Panc1 (cell line): ENCODE results near the gene CALD1. TPM values are rescaled to one million over a fixed set of nuclear protein-coding genes. Genes with fewer than 3 reads are reported as not detected.

Experiments used
- ATAC-seq: fragments of 200-7000 bp; cut with Tn5 transposase; 2 replicates; pipeline ENCODE4 v1.9.1; 2020; ENCODE audit warnings: mild to moderate bottlenecking, moderate library complexity
- BruUV-seq: library from RNA; stranded (reverse); fragments of 400-500 nt; replicated peaks from 2 replicates; lab custom pipeline; 2021; lab: Mats Ljungman, UMichigan
- CTCF ChIA-PET: fragments of 300-600 bp; sonication (Branson Sonifier 250); formaldehyde crosslinking; loops from one replicate; lab custom pipeline; 2022; ENCODE audit warnings: antibody characterized with exemption; lab: Charles Lee
- POLR2A ChIA-PET: fragments of 300-600 bp; sonication (Branson Sonifier 250); formaldehyde crosslinking; loops from one replicate; lab custom pipeline; 2022; ENCODE audit warnings: antibody characterized with exemption; lab: Charles Lee
- DNase-seq: peaks from one replicate; pipeline ENCODE4 v3.0.0-alpha.2; 2010; ENCODE audit warnings: low read depth, low spot score
- H3K27ac ChIP-seq: 2 replicates; pipeline ENCODE4 v1.5.1; 2011; ENCODE audit warnings: mild to moderate bottlenecking, low read length, inconsistent platforms
- H3K27me3 ChIP-seq: fragments of 200-500 bp; sonication (Bioruptor generic); 2 replicates; pipeline ENCODE4 v1.6.0; 2014; ENCODE audit warnings: low read length, inconsistent platforms; ENCODE audit not compliant: control insufficient read depth, insufficient read depth
- H3K36me3 ChIP-seq: fragments of 200-500 bp; sonication (Bioruptor generic); 2 replicates; pipeline ENCODE4 v1.5.1; 2014; ENCODE audit warnings: inconsistent platforms, mild to moderate bottlenecking, low read length, moderate library complexity; ENCODE audit not compliant: control insufficient read depth, insufficient read depth
- H3K4me1 ChIP-seq: 2 replicates; pipeline ENCODE4 v1.5.1; 2011; ENCODE audit warnings: inconsistent platforms, mild to moderate bottlenecking, low read length, moderate library complexity; ENCODE audit not compliant: control insufficient read depth, insufficient read depth
- H3K4me3 ChIP-seq, 2 experiments: 2 replicates each; pipeline ENCODE4 v1.5.1; 2011 to 2012; ENCODE audit warnings: low read depth in 2 of 2, low read length in 2 of 2, mild to moderate bottlenecking in 2 of 2, inconsistent platforms in 1 of 2, moderate library complexity in 1 of 2
- H3K9me3 ChIP-seq: fragments of 200-500 bp; sonication (Bioruptor generic); 2 replicates; pipeline ENCODE4 v1.5.1; 2014; ENCODE audit warnings: low read depth, mild to moderate bottlenecking, inconsistent platforms, low read length, moderate library complexity; ENCODE audit not compliant: control insufficient read depth, insufficient read depth
- POLR2AphosphoS5 ChIP-seq: IDR thresholded peaks from 2 replicates; pipeline ENCODE4 v1.6.1; 2012; ENCODE audit warnings: mild to moderate bottlenecking, low read depth, low read length, moderate library complexity
- SIN3A ChIP-seq: IDR thresholded peaks from 2 replicates; pipeline ENCODE4 v1.6.1; 2012; ENCODE audit warnings: low read depth, mild to moderate bottlenecking, low read length, moderate library complexity, borderline replicate concordance; ENCODE audit not compliant: insufficient read depth
- TCF7L2 ChIP-seq: IDR thresholded peaks from 2 replicates; pipeline ENCODE4 v1.6.1; 2011; ENCODE audit warnings: mild to moderate bottlenecking, low read depth, low read length, inconsistent platforms
- in situ Hi-C: cut with HindIII; loops from 2 replicates; pipeline ENCODE4 v1.10.0; 2016; ENCODE audit warnings: low sequenced_read_pairs, low pct_unique_long_range_greater_than_20kb
- intact Hi-C: fragments of 100-400 bp; cut with micrococcal nuclease; formaldehyde crosslinking; loops from one replicate; pipeline ENCODE4 v1.10.0; 2022; ENCODE audit not compliant: unreplicated experiment
- total RNA-seq: library from RNA; stranded (reverse); gene quantifications from one replicate; pipeline ENCODE4 v1.2.1, GENCODE V29; 2021; ENCODE audit not compliant: unreplicated experiment
- TF ChIP-seq, protein P1 (sequence below), 2 experiments: IDR thresholded peaks; 2 replicates each; pipeline ENCODE4 v1.6.1; 2011 to 2012; ENCODE audit warnings: low read depth in 2 of 2, control low read depth in 1 of 2, low read length in 1 of 2, mild to moderate bottlenecking in 1 of 2, moderate library complexity in 1 of 2; ENCODE audit not compliant: insufficient read depth in 1 of 2
- TF ChIP-seq, protein P2 (sequence below): fragments of 450-650 bp; IDR thresholded peaks from 2 replicates; pipeline ENCODE4 v1.5.1; 2017; ENCODE audit warnings: mild to moderate bottlenecking

Gene CALD1
- total RNA-seq, 1 experiment from 2014 or later = 9.2 TPM

DNA sequence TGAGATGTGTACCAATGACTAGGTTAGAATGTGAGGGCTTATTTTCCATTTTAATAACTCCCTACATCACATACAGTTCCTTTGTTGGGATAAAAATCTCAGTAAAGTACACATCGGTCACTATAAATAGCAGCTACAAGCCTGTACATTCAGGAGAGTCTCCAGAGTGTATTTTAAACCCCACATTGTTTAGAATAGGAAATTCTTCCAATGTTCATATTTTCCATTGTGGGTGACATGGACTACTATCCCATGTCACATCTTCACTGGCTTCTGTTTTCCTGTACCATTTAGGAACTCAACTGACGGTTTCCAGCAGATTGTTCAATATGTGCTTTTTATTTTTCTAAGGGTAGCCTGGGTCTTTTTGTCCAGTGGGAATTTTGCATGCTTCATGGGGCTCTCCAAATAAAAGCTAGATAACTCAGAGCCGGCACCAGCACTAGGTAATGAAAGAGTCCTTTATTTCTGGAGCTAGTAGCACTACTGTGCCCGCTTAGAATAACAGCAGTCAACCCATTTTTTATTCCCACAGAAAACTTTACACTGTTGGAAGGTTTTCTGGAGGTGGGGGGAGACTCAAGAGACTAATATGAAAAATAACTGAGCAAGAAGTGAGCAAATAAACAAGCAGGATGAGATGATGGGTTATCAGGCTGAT lies 100.5 kb downstream of the CALD1 start:
- POLR2A ChIA-PET = no interaction called here
- no peak overlapping the region for H3K27ac ChIP-seq
- no peaks in the 10 kb centered on the region for H3K9me3 ChIP-seq
- no peaks in the 10 kb centered on the region for H3K4me1 ChIP-seq
- BruUV-seq = no TSS peak
- DNase-seq (no peak), ATAC-seq (no peak)
- CTCF ChIA-PET = no interaction called here
- intact Hi-C loops = no loop called here
- in situ Hi-C loops = no loop called here
- H3K4me3 ChIP-seq = no peak overlapping the region
- H3K36me3 ChIP-seq = no peaks in the 10 kb centered on the region
- TF ChIP-seq, protein P1, sequence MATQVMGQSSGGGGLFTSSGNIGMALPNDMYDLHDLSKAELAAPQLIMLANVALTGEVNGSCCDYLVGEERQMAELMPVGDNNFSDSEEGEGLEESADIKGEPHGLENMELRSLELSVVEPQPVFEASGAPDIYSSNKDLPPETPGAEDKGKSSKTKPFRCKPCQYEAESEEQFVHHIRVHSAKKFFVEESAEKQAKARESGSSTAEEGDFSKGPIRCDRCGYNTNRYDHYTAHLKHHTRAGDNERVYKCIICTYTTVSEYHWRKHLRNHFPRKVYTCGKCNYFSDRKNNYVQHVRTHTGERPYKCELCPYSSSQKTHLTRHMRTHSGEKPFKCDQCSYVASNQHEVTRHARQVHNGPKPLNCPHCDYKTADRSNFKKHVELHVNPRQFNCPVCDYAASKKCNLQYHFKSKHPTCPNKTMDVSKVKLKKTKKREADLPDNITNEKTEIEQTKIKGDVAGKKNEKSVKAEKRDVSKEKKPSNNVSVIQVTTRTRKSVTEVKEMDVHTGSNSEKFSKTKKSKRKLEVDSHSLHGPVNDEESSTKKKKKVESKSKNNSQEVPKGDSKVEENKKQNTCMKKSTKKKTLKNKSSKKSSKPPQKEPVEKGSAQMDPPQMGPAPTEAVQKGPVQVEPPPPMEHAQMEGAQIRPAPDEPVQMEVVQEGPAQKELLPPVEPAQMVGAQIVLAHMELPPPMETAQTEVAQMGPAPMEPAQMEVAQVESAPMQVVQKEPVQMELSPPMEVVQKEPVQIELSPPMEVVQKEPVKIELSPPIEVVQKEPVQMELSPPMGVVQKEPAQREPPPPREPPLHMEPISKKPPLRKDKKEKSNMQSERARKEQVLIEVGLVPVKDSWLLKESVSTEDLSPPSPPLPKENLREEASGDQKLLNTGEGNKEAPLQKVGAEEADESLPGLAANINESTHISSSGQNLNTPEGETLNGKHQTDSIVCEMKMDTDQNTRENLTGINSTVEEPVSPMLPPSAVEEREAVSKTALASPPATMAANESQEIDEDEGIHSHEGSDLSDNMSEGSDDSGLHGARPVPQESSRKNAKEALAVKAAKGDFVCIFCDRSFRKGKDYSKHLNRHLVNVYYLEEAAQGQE (IDR thresholded peaks at IDR 0.05; ENCODE audit: insufficient read depth in 1 of 2, low read depth in 2 of 2, low read length in 1 of 2) = no peak
- TF ChIP-seq SIN3A (no peak), POLR2AphosphoS5 (no peak), TCF7L2 (no peak)
- TF ChIP-seq, protein P2, sequence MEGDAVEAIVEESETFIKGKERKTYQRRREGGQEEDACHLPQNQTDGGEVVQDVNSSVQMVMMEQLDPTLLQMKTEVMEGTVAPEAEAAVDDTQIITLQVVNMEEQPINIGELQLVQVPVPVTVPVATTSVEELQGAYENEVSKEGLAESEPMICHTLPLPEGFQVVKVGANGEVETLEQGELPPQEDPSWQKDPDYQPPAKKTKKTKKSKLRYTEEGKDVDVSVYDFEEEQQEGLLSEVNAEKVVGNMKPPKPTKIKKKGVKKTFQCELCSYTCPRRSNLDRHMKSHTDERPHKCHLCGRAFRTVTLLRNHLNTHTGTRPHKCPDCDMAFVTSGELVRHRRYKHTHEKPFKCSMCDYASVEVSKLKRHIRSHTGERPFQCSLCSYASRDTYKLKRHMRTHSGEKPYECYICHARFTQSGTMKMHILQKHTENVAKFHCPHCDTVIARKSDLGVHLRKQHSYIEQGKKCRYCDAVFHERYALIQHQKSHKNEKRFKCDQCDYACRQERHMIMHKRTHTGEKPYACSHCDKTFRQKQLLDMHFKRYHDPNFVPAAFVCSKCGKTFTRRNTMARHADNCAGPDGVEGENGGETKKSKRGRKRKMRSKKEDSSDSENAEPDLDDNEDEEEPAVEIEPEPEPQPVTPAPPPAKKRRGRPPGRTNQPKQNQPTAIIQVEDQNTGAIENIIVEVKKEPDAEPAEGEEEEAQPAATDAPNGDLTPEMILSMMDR = no peak
- H3K27me3 ChIP-seq = no peaks in the 10 kb centered on the region

DNA sequence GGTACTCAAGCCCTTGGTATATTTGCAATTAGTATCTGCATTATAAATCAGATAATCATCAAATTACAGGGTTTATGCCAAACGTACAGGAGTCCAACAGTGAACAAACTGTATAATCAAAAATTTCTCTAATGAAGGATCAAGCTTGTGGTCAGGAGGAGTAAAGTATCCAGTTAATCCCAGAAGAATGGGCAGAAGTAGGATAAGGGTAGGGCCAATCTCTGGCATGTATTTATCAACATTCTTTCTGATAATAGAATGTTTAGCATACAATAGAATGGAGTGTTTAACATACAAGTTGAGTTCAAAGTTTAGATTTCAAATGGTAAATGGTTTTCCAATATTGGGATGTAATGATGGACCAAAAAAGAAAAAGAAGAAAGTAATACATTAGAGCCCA lies 103.0 kb downstream of the CALD1 start:
- Histone ChIP-seq H3K9me3 (no peaks in the 10 kb centered on the region), H3K36me3 (no peaks in the 10 kb centered on the region), H3K4me3 (no peak overlapping the region), H3K4me1 (no peaks in the 10 kb centered on the region), H3K27ac (no peak overlapping the region), H3K27me3 (no peaks in the 10 kb centered on the region)
- TF ChIP-seq SIN3A (no peak), POLR2AphosphoS5 (no peak), TCF7L2 (no peak)
- TF ChIP-seq, protein P2 = no peak
- TF ChIP-seq, protein P1 (IDR thresholded peaks at IDR 0.05; ENCODE audit: insufficient read depth in 1 of 2, low read depth in 2 of 2, low read length in 1 of 2) = no peak
- BruUV-seq = no TSS peak
- no peak for ATAC-seq
- ChIA-PET CTCF (no interaction called here), POLR2A (no interaction called here)
- no peak for DNase-seq
- intact Hi-C loops = no loop called here
- in situ Hi-C loops = no loop called here
